Muscle layer of colon (tissue), 2 donors: ENCODE results near the gene CPED1.

Experiments
- H3K27ac ChIP-seq: one replicate; pipeline ENCODE4 v1.7.0; 2013; ENCODE audit warnings: low read depth, mild to moderate bottlenecking, low read length, moderate library complexity
- H3K27me3 ChIP-seq, 2 donors: one replicate each; pipeline ENCODE4 v1.7.0; 2013; ENCODE audit warnings: low read length in 2 of 2, mild to moderate bottlenecking in 2 of 2; ENCODE audit not compliant: insufficient read depth in 2 of 2, control insufficient read depth in 1 of 2
- H3K36me3 ChIP-seq: one replicate; pipeline ENCODE4 v1.7.0; 2013; ENCODE audit warnings: mild to moderate bottlenecking, low read length; ENCODE audit not compliant: insufficient read depth
- H3K4me1 ChIP-seq: one replicate; pipeline ENCODE4 v1.7.0; 2013; ENCODE audit warnings: mild to moderate bottlenecking, low read length; ENCODE audit not compliant: insufficient read depth
- H3K4me3 ChIP-seq, 2 donors: one replicate each; pipeline ENCODE4 v1.7.0; 2013; ENCODE audit warnings: low read length in 2 of 2, low read depth in 1 of 2, mild to moderate bottlenecking in 1 of 2, moderate library complexity in 1 of 2
- H3K9ac ChIP-seq: one replicate; pipeline ENCODE4 v1.7.0; 2013; ENCODE audit warnings: low read length
- H3K9me3 ChIP-seq: one replicate; pipeline ENCODE4 v1.7.0; 2013; ENCODE audit warnings: mild to moderate bottlenecking, low read length
- donor health status: abdominal sarcoma.
- donor health status: Adenocarcinoma of cecum.

CPED1 gene

DNA sequence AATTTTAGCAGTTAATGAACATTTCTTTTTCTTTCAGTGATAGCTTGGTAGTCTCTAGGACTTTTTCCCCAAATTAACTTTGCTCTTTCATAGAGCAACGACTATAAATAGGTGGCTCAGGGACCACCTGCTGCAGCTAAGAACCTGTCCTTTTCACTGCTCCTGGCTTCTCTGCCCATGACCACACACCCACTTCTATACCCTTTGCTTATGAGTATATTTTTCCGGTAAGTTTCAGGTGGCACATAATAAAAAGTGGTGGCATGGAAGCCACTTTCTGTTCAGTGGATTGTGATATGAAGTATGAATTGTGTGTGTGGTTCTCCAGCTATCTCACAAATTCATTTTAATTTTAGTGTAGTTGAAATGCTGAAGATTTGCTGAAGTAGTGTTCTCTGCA lies 36.7 kb upstream of the CPED1 start:
- no peak overlapping the region for H3K27ac ChIP-seq
- H3K4me3 ChIP-seq = peak overlapping the region; percentile 22 to 90
- no peaks in the 10 kb centered on the region for H3K27me3 ChIP-seq
- H3K9ac ChIP-seq = peak overlapping the region; percentile 52
- no peaks in the 10 kb centered on the region for H3K9me3 ChIP-seq
- H3K4me1 ChIP-seq = peaks cover 11% of the 10 kb centered on the region
- peaks cover 24% of the 10 kb centered on the region for H3K36me3 ChIP-seq

DNA sequence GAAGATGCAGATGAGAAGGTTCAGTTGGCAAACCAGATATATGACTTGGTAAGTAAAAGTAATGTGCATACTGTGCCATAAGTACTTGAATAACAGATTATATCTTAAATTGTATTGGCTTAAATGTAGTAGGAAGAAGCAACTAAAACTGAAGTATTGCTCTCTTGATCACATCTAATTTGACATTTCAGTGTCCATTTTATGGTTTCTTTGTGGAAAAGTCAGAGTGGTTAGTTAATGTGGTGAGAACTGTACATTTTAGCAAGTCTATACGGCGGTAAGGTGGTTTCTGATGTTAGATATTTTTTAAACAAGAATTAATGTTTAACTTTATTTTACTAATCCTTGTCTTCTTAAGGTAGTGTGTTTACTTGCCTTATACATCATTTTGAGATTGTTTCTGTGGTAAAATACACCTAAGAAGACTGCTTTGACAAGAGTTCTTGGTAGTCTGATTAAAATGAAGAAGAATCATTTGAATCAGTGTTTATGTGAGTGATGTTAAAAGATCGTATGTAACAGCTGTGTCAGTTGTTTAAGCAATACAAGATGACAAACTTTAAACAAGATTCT lies 32.8 kb upstream of the CPED1 start:
- Histone ChIP-seq H3K9ac (no peak overlapping the region), H3K27ac (no peak overlapping the region), H3K27me3 (no peaks in the 10 kb centered on the region), H3K4me1 (peaks cover 6% of the 10 kb centered on the region), H3K36me3 (peaks cover 35% of the 10 kb centered on the region), H3K4me3 (no peak overlapping the region), H3K9me3 (no peaks in the 10 kb centered on the region)

GRCh38 chr7:120959929-120960484 lies 28.5 kb upstream of the CPED1 start:
- H3K27ac ChIP-seq = no peak overlapping the region
- no peaks in the 10 kb centered on the region for H3K27me3 ChIP-seq
- H3K9me3 ChIP-seq = no peaks in the 10 kb centered on the region
- peaks cover 32% of the 10 kb centered on the region for H3K36me3 ChIP-seq
- H3K9ac ChIP-seq = no peak overlapping the region
- H3K4me3 ChIP-seq = no peak overlapping the region
- H3K4me1 ChIP-seq = peaks cover 8% of the 10 kb centered on the region

GRCh38 chr7:120960714-120961113 lies 27.8 kb upstream of the CPED1 start:
- H3K9me3 ChIP-seq = no peaks in the 10 kb centered on the region
- H3K4me3 ChIP-seq = no peak overlapping the region
- H3K27me3 ChIP-seq = no peaks in the 10 kb centered on the region
- peaks cover 8% of the 10 kb centered on the region for H3K4me1 ChIP-seq
- no peak overlapping the region for H3K27ac ChIP-seq
- peaks cover 32% of the 10 kb centered on the region for H3K36me3 ChIP-seq
- H3K9ac ChIP-seq = no peak overlapping the region

DNA sequence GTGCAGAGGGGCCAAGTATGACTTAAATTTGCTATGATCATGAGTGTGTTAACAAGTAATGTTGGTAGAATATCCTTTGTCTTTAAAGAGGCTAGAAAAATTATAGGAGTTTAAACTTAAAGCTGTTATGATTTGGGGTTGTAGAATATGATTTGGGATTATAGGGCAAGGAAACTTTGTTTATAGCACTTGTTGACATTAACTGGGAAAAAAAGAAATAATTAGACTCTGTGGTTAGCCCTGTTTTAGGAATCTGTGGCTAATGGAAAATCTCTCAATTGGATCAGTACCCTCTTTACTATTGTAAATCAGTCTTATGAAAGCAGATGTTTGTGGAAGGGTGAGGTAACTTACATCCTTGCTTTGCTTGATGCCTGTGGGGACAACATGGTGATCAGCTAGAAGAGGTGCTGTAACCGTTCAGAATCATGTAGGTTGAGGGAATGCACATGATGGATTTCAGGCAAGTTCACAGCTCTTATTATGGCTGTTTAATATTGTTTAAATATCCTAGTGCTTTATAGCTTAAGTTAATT lies 26.8 kb upstream of the CPED1 start:
- H3K4me3 ChIP-seq = no peak overlapping the region
- H3K9ac ChIP-seq = no peak overlapping the region
- H3K27me3 ChIP-seq = no peaks in the 10 kb centered on the region
- H3K4me1 ChIP-seq = peaks cover 8% of the 10 kb centered on the region
- peaks cover 33% of the 10 kb centered on the region for H3K36me3 ChIP-seq
- H3K27ac ChIP-seq = no peak overlapping the region
- H3K9me3 ChIP-seq = no peaks in the 10 kb centered on the region

- no peaks in the 10 kb centered on the region for H3K27me3 ChIP-seq
- no peaks in the 10 kb centered on the region for H3K9me3 ChIP-seq
- peaks cover 42% of the 10 kb centered on the region for H3K36me3 ChIP-seq
- H3K4me3 ChIP-seq = no peak overlapping the region
- H3K27ac ChIP-seq = no peak overlapping the region
- H3K9ac ChIP-seq = no peak overlapping the region
- peaks cover 8% of the 10 kb centered on the region for H3K4me1 ChIP-seq
Measured at GRCh38 chr7:120964088-120964487, 24.4 kb upstream of the CPED1 start.

GRCh38 chr7:120966961-120967360 lies 21.6 kb upstream of the CPED1 start:
- Histone ChIP-seq H3K9me3 (no peaks in the 10 kb centered on the region), H3K36me3 (peaks cover 61% of the 10 kb centered on the region), H3K9ac (no peak overlapping the region), H3K27ac (no peak overlapping the region), H3K27me3 (no peaks in the 10 kb centered on the region), H3K4me1 (peaks cover 3% of the 10 kb centered on the region), H3K4me3 (no peak overlapping the region)

DNA sequence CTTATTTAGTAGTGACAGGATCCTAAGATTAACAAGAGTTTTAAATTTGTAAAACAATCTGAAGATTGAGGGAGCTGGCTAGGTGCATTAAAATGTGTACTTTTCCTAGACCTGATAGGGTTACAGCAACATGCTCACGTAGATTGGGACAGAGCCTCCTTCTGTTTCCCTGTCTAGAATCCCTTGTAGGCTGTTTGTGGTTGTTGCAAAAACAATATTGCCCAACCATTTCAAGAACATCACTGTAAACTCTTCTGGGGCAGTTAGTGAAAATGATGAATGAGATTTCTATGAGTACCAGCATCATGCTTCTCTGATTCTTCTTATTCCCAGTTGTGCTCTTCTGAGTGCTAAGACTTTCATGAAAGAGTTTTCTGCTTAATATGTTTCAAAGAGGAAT lies 14.7 kb upstream of the CPED1 start:
- H3K4me3 ChIP-seq = no peak overlapping the region
- H3K27ac ChIP-seq = no peak overlapping the region
- no peak overlapping the region for H3K9ac ChIP-seq
- H3K9me3 ChIP-seq = no peaks in the 10 kb centered on the region
- H3K27me3 ChIP-seq = no peaks in the 10 kb centered on the region
- H3K36me3 ChIP-seq = peaks cover 47% of the 10 kb centered on the region
- H3K4me1 ChIP-seq = no peaks in the 10 kb centered on the region

GRCh38 chr7:120979765-120980499 lies 8.6 kb upstream of the CPED1 start:
- H3K27ac ChIP-seq = no peak overlapping the region
- no peaks in the 10 kb centered on the region for H3K27me3 ChIP-seq
- H3K36me3 ChIP-seq = peaks cover 11% of the 10 kb centered on the region
- H3K9me3 ChIP-seq = no peaks in the 10 kb centered on the region
- no peak overlapping the region for H3K4me3 ChIP-seq
- no peaks in the 10 kb centered on the region for H3K4me1 ChIP-seq
- H3K9ac ChIP-seq = no peak overlapping the region

DNA sequence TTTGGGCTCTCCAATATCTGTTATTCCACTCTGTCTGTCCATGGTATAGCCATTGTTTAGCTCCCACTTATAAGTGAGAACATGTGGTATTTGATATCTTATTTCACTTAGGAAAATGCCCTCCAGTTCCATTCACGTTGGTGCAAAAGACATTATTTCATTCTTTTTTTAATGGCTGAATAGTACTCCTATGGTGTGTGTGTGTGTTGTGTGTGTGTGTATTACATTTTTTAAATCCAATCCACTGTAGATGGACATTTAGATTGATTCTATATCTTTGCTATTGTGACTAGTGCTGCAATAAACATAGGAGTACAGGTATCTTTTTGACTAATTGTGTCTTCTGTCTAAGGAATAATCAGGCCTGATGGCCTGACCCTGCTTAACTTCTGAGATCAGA lies 7.4 kb upstream of the CPED1 start:
- no peak overlapping the region for H3K27ac ChIP-seq
- no peak overlapping the region for H3K9ac ChIP-seq
- no peak overlapping the region for H3K4me3 ChIP-seq
- H3K4me1 ChIP-seq = no peaks in the 10 kb centered on the region
- H3K9me3 ChIP-seq = no peaks in the 10 kb centered on the region
- H3K36me3 ChIP-seq = peaks cover 7% of the 10 kb centered on the region
- H3K27me3 ChIP-seq = no peaks in the 10 kb centered on the region

GRCh38 chr7:120981888-120982615 lies 6.5 kb upstream of the CPED1 start:
- H3K9ac ChIP-seq = no peak overlapping the region
- no peaks in the 10 kb centered on the region for H3K36me3 ChIP-seq
- H3K27ac ChIP-seq = no peak overlapping the region
- H3K4me3 ChIP-seq = no peak overlapping the region
- no peaks in the 10 kb centered on the region for H3K9me3 ChIP-seq
- no peaks in the 10 kb centered on the region for H3K27me3 ChIP-seq
- no peaks in the 10 kb centered on the region for H3K4me1 ChIP-seq
